GM23338 (cell line): Measurements from ENCODE around the gene ARHGEF37. TPM values are rescaled to one million over a fixed set of nuclear protein-coding genes. Genes with fewer than 3 reads are reported as not detected.
"Not testable (repeated sequence)": the region's sequence is repeated elsewhere in the genome, so short reads cannot be mapped to it uniquely, and the experiment has no call there.

ENCODE experiments used
- ATAC-seq: fragments of 200-7000 bp; cut with Tn5 transposase; 3 replicates; pipeline ENCODE4 v1.9.1; 2020
- DNase-seq: peaks from one replicate; pipeline ENCODE4 v3.0.0-alpha.2; 2015; ENCODE audit warnings: low spot score
- H2AFZ ChIP-seq: fragments of 200-600 bp; sonication (generic); 2 replicates; pipeline ENCODE4 v1.8.0; 2016; ENCODE audit warnings: antibody characterized with exemption, mild to moderate bottlenecking, moderate library complexity
- H3F3A ChIP-seq: fragments of 200-600 bp; sonication (generic); replicated peaks from 2 replicates; pipeline ENCODE4 v1.8.0; 2017; ENCODE audit warnings: antibody characterized with exemption, mixed run types, low read depth
- H3K27ac ChIP-seq: fragments of 200-600 bp; sonication (generic); 2 replicates; pipeline ENCODE4 v1.6.1; 2016; ENCODE audit warnings: low read depth
- H3K27me3 ChIP-seq: fragments of 200-600 bp; sonication (generic); 2 replicates; pipeline ENCODE4 v1.8.0; 2016; ENCODE audit warnings: mild to moderate bottlenecking, mixed run types, moderate library complexity; ENCODE audit not compliant: insufficient read depth
- H3K36me3 ChIP-seq: fragments of 200-600 bp; sonication (generic); 2 replicates; pipeline ENCODE4 v1.8.0; 2016; ENCODE audit warnings: mild to moderate bottlenecking; ENCODE audit not compliant: insufficient read depth
- H3K4me1 ChIP-seq: fragments of 200-600 bp; sonication (generic); 2 replicates; pipeline ENCODE4 v1.8.0; 2016; ENCODE audit warnings: mild to moderate bottlenecking, moderate library complexity; ENCODE audit not compliant: insufficient read depth
- H3K4me2 ChIP-seq: fragments of 200-600 bp; sonication (generic); 2 replicates; pipeline ENCODE4 v1.7.1; 2017; ENCODE audit warnings: mixed run types
- H3K4me3 ChIP-seq: fragments of 200-600 bp; sonication (generic); 2 replicates; pipeline ENCODE4 v1.6.1; 2016; ENCODE audit warnings: mixed run types
- H3K79me2 ChIP-seq: fragments of 200-600 bp; sonication (generic); replicated peaks from 2 replicates; pipeline ENCODE4 v1.8.0; 2017; ENCODE audit warnings: mild to moderate bottlenecking; ENCODE audit not compliant: insufficient read depth
- H3K9me2 ChIP-seq: fragments of 200-600 bp; sonication (generic); 2 replicates; pipeline ENCODE4 v1.8.0; 2017; ENCODE audit not compliant: insufficient read depth
- H4K20me1 ChIP-seq: fragments of 200-600 bp; sonication (generic); replicated peaks from 2 replicates; pipeline ENCODE4 v1.8.0; 2017; ENCODE audit warnings: mild to moderate bottlenecking; ENCODE audit not compliant: insufficient read depth
- H3K27ac Mint-ChIP-seq: 2 replicates; pipeline ENCODE4 v1.8.0; 2020; ENCODE audit warnings: inconsistent platforms, mild to moderate bottlenecking, moderate library complexity, mixed read lengths
- H3K27me3 Mint-ChIP-seq: 3 replicates; pipeline ENCODE4 v1.8.0; 2022; ENCODE audit warnings: low read depth, mild to moderate bottlenecking, moderate library complexity, mixed read lengths, inconsistent platforms; ENCODE audit not compliant: insufficient read depth, poor library complexity
- H3K36me3 Mint-ChIP-seq: 3 replicates; pipeline ENCODE4 v1.8.0; 2021; ENCODE audit warnings: low read depth, mild to moderate bottlenecking, inconsistent platforms, moderate library complexity, mixed read lengths
- H3K4me1 Mint-ChIP-seq: 3 replicates; pipeline ENCODE4 v1.8.0; 2020; ENCODE audit warnings: mild to moderate bottlenecking, inconsistent platforms, mixed read lengths
- H3K4me3 Mint-ChIP-seq: 3 replicates; pipeline ENCODE4 v1.8.0; 2021; ENCODE audit warnings: moderate library complexity, mild to moderate bottlenecking, inconsistent platforms, mixed read lengths
- H3K9me3 Mint-ChIP-seq: 3 replicates; pipeline ENCODE4 v1.8.0; 2020; ENCODE audit warnings: moderate library complexity, mild to moderate bottlenecking, inconsistent platforms, mixed read lengths
- CREB1 ChIP-seq: fragments of 250-450 bp; sonication (Bioruptor Pico); IDR thresholded peaks from 2 replicates; pipeline ENCODE4 v1.5.0; 2020; ENCODE audit warnings: low read depth, mild to moderate bottlenecking, moderate library complexity
- CTCF ChIP-seq, 2 experiments: fragments of 200-600 bp in 1 of 2; sonication (generic) in 1 of 2; conservative IDR thresholded peaks; 2 replicates each; pipeline versions ENCODE4 v1.5.1 to v1.6.1; 2016 to 2017; ENCODE audit warnings: antibody characterized with exemption in 2 of 2, low read depth in 2 of 2, mild to moderate bottlenecking in 2 of 2, moderate library complexity in 1 of 2
- EZH2 ChIP-seq: fragments of 200-600 bp; sonication (generic); IDR thresholded peaks from one replicate; pipeline ENCODE4 v1.8.0; 2017; ENCODE audit warnings: antibody characterized with exemption, mild to moderate bottlenecking, low read depth; ENCODE audit not compliant: unreplicated experiment
- EZH2phosphoT487 ChIP-seq: fragments of 200-600 bp; sonication (generic); IDR thresholded peaks from one replicate; pipeline ENCODE4 v1.8.1; 2018; ENCODE audit warnings: antibody characterized with exemption; ENCODE audit not compliant: unreplicated experiment
- ZNF114 ChIP-seq: fragments of 250-450 bp; sonication (Bioruptor Pico); IDR thresholded peaks from 2 replicates; pipeline ENCODE4 v1.5.0; 2020; ENCODE audit warnings: mild to moderate bottlenecking, moderate library complexity
- ZNF331 ChIP-seq: fragments of 250-450 bp; sonication (Bioruptor Pico); IDR thresholded peaks from 2 replicates; pipeline ENCODE4 v1.5.0; 2020; ENCODE audit warnings: low read depth, mild to moderate bottlenecking, moderate library complexity
- ZNF462 ChIP-seq: fragments of 250-450 bp; sonication (Bioruptor Pico); IDR thresholded peaks from 2 replicates; pipeline ENCODE4 v1.5.0; 2020; ENCODE audit warnings: mild to moderate bottlenecking, moderate library complexity
- polyA plus RNA-seq: library from polyadenylated mRNA; unstranded; fragments of >200 nt; fragmentation: Nextera tagmentation; extraction: Ambion mirVana; gene quantifications from 2 replicates; pipeline ENCODE4 v1.2.1, GENCODE V29; 2016
- total RNA-seq: library from RNA; depleted of rRNA; stranded (reverse); fragments of >200 nt; shearing (Covaris generic); gene quantifications from 2 replicates; pipeline ENCODE4 v1.2.3, GENCODE V29; 2014

ARHGEF37 gene
- total and polyA plus RNA-seq, 2 experiments from 2014 or later: 0.14 to 0.79 TPM

- not testable (repeated sequence) for H3K4me3 Mint-ChIP-seq, ATAC-seq, H3K36me3 ChIP-seq, H4K20me1 ChIP-seq, H3K4me2 ChIP-seq, DNase-seq, H2AFZ ChIP-seq, H3K27ac ChIP-seq, H3K4me3 ChIP-seq, H3K9me2 ChIP-seq, H3K4me1 Mint-ChIP-seq, H3K4me1 ChIP-seq, H3F3A ChIP-seq, H3K9me3 Mint-ChIP-seq, H3K27me3 ChIP-seq, H3K27ac Mint-ChIP-seq, H3K79me2 ChIP-seq, H3K36me3 Mint-ChIP-seq, H3K27me3 Mint-ChIP-seq
Observed at GRCh38 chr5:149648464-149649393, 67.4 kb downstream of the ARHGEF37 start.

- H3K4me1 ChIP-seq, H3K9me2 ChIP-seq, H2AFZ ChIP-seq, H3K36me3 ChIP-seq, H3K27me3 Mint-ChIP-seq, ATAC-seq, H3K79me2 ChIP-seq, DNase-seq, H4K20me1 ChIP-seq, H3K36me3 Mint-ChIP-seq, H3K4me3 ChIP-seq, H3K27ac Mint-ChIP-seq, H3F3A ChIP-seq, H3K27ac ChIP-seq, H3K27me3 ChIP-seq, H3K4me1 Mint-ChIP-seq, H3K9me3 Mint-ChIP-seq, H3K4me2 ChIP-seq, H3K4me3 Mint-ChIP-seq: not testable (repeated sequence)
Observed at GRCh38 chr5:149649730-149650129, 68.4 kb downstream of the ARHGEF37 start.

GRCh38 chr5:149651686-149652085, 70.4 kb downstream of the ARHGEF37 start:
- DNase-seq (peak; percentile 25), ATAC-seq (no peak; the same call in 2 of the 3 replicates)
- H3K27me3 Mint-ChIP-seq: peaks cover 7% of the 10 kb centered on the region
- no peak overlapping the region for H3K4me2 ChIP-seq
- no peak overlapping the region for H3K4me3 Mint-ChIP-seq
- H4K20me1 ChIP-seq: no peaks in the 10 kb centered on the region
- H3K9me3 Mint-ChIP-seq: no peaks in the 10 kb centered on the region
- H3K9me2 ChIP-seq: peaks cover 3% of the 10 kb centered on the region; the same call in 1 of the 2 replicates
- H3F3A ChIP-seq: no peaks in the 10 kb centered on the region
- peaks cover 3% of the 10 kb centered on the region; the same call in 1 of the 3 replicates for H3K4me1 Mint-ChIP-seq
- H2AFZ ChIP-seq: no peak overlapping the region
- H3K4me1 ChIP-seq: no peaks in the 10 kb centered on the region
- no peaks in the 10 kb centered on the region for H3K36me3 ChIP-seq
- H3K27ac ChIP-seq: no peak overlapping the region
- H3K79me2 ChIP-seq: no peaks in the 10 kb centered on the region
- no peak overlapping the region for H3K4me3 ChIP-seq
- no peaks in the 10 kb centered on the region for H3K27me3 ChIP-seq
- H3K27ac Mint-ChIP-seq: no peak overlapping the region
- H3K36me3 Mint-ChIP-seq: no peaks in the 10 kb centered on the region
- no peak for TF ChIP-seq EZH2phosphoT487
- no peak for TF ChIP-seq ZNF331
- no peak for TF ChIP-seq ZNF114 (CRISPR knock-in tag)
- no peak for TF ChIP-seq EZH2
- no peak for TF ChIP-seq CREB1 (CRISPR knock-in tag)
- no peak for TF ChIP-seq ZNF462 (CRISPR knock-in tag)
- TF ChIP-seq CTCF (conservative IDR thresholded peaks at IDR 0.05; ENCODE audit: low read depth in 2 of 2): no peak
